CD4-positive, alpha-beta T cell treated with Interleukin-2 at 100 ng/mL for 4 hours (primary cell): Measurements from ENCODE around the gene MRPS22.
"Not testable (repeated sequence)": the region's sequence is repeated elsewhere in the genome, so short reads cannot be mapped to it uniquely, and the experiment has no call there.

Experiments
- DNase-seq: peaks from one replicate; pipeline ENCODE4 v3.0.0-alpha.2; 2020; ENCODE audit warnings: low spot score

Gene MRPS22

GRCh38 chr3:139312416-139312815, 31.4 kb upstream of the MRPS22 start:
- DNase-seq = no peak

- DNase-seq = no peak
These were observed 30.9 kb upstream of the MRPS22 start for GRCh38 chr3:139312959-139313358.

DNA sequence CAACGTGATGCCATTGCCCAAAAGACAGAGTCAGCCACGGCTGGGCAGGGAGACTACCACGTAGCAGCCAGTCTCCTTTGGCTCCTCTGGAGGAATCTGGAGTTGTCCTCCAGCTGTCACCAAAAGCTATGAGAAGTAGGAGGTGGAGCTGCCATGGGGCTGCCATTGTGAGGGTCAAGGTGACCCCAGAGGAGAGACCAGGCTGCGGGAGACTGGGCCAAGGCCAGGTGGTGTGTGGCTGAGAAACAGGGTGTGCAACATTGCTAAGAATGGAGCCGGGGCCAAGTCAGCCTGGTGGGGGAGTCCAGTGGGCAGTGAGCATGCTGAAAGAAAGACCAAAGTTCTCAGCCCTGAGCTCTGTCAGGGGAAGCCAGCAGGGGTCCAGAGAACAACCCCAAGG, 29.9 kb upstream of the MRPS22 start:
- DNase-seq = no peak

DNA sequence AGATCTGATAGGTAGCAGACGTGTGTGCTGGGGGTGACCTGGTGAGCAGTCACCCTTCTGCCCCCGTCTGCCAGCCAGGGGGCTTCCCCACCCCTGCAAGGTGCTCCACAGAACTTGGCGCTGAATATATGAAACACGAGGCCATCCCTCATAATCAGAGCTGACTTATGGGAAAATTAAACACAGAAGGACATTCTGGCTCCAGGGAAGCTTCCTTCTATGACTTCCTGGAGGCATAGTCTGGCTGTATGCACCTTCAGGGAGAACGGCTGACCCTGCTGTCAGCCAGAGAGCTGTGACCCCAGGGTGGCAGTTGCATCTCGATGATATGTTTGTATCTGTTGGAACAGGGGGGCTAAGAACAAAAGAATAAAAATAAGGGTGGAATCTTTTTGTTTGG, 26.6 kb upstream of the MRPS22 start:
- DNase-seq = no peak

DNA sequence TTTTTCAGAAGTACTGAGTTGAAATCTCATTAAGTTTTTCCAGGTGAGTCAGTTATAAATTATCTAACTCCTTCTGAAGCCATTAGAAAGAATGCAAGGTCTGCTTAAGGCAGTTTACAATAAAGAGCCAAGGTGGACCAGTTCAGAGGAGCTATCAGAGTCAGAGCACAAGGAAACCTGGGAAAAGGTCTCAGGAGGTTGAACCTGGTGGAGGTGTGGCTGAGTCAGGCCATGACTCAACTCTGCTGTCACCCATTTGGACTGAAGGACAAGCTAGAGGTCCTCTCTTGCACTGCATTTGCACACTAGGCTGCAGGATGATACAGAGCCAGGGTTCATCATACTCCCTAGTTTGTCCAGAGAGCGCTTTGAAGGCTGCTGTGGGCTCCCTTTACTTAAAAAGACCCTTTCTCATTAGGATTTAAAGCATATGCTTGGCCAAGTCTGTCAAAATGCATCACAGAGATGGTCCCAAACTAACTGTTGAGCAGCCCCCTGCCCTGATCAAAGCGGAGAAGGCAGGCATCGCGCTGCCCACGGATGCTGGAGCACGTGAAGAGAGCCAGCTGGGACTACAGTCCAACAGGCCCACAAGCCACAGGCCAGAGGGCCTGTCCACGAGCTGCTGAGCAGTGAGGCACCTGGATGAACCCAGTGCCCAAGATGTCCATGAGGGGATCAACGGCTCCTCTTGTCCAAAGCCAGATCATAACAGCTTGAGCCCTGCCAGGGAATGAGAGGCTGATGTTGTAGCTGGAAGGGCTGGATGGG, 26.0 kb upstream of the MRPS22 start:
- DNase-seq = no peak

GRCh38 chr3:139318431-139318816, 25.4 kb upstream of the MRPS22 start:
- no peak for DNase-seq

DNA sequence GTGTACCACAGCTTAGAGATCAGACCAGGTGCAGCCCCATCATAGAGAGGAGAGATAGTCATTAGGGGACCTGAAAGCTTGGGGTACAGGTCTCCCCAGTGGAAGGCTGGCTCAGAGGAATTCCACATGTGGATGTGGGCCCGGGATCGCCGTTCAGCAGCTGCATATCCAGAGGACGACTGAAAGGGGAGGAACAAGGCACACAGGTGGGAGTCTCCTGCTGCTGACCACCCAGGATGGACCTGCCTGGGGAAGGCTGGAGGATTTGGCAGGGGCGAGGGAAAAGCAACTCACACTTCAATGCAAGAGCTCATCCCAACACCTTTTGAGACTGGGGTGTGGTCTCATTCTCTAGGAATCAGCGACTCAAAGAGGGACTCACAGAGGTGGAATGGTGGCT, 25.0 kb upstream of the MRPS22 start:
- no peak for DNase-seq

GRCh38 chr3:139319428-139320402, 24.1 kb upstream of the MRPS22 start:
- DNase-seq = no peak

GRCh38 chr3:139320551-139321309, 23.1 kb upstream of the MRPS22 start:
- no peak for DNase-seq

DNA sequence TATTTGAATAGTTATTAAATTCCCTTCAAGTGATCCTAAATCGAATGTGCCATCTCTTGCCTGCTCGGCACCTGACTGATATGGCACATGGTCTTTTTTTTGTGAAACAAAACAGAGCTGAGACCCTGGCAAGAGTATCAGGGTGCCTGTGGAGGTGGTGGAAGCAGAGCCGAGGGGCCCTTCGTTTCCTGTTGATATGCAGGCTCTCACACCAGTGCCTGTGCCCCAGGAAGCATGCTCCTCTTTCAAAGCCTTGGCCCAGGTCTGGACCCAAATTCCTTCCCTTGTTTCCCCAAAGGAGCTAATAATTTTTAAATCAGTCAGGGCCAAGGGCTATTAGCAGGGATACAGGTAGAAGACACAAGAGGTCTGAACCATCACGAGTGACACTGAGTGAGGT, 21.5 kb upstream of the MRPS22 start:
- no peak for DNase-seq

- DNase-seq = no peak
These were observed 20.7 kb upstream of the MRPS22 start for GRCh38 chr3:139323146-139323545.

DNA sequence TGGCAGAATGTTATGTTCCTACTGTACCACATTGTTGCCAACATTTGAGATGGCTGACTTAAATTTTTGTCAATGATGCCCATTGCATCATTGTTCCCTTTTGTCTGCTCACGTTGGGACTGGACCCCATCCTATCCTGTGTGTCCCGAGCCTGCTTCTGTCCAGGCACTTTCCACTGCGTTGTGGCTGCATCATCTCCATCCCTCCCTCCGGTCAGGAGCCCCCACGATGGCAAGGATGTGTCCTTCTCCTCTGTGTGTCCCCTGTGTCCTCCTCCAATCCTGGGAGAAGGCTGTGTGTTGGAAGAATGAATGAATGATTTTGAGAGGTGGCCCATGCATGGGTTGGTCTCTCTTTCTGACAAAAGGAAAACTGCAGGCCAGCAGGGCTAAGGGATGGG, 19.4 kb upstream of the MRPS22 start:
- no peak for DNase-seq

GRCh38 chr3:139325551-139325950, 18.3 kb upstream of the MRPS22 start:
- no peak for DNase-seq

- no peak for DNase-seq
These were observed 17.7 kb upstream of the MRPS22 start for GRCh38 chr3:139326131-139326530.

DNA sequence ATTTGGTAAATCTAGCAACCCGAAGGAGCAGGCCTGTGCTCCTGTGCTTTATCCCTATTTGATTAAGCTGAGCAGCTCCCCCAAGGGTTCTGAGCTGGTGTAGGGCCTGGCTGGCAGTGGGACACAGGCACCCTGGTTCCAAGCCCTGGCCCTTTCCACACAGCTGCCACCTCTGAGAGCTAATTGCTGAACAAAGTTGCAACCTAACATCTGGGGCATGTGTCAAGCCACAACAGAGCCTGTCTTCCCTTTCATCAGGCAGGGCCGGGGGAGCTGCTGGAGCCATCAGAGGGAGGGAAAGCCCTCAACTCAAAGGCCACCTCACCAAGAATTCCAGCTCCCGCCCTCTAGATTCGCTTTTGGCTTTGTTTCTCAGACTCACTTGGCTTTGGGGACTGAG, 17.1 kb upstream of the MRPS22 start:
- DNase-seq = no peak

GRCh38 chr3:139327231-139327630, 16.6 kb upstream of the MRPS22 start:
- no peak for DNase-seq

DNA sequence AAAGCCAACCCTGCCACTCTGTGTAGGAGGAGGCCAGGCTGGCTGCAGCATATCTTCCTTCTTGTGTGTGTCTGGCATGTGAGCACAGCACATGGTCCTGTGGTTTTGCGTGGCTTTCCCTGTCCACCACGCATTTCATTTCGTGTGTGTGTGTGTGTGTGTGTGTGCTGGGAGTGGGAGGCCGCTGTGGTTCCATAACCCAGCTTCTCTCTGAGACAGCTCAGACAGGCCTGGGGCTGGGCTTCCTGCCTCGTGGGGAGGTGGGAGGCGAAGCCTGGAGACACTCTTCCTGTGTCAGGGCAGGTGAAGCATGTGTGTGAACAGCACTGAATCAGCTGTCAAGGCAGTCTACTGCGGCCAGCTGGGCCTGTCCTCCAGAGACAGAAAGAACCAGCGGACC, 16.0 kb upstream of the MRPS22 start:
- no peak for DNase-seq

DNA sequence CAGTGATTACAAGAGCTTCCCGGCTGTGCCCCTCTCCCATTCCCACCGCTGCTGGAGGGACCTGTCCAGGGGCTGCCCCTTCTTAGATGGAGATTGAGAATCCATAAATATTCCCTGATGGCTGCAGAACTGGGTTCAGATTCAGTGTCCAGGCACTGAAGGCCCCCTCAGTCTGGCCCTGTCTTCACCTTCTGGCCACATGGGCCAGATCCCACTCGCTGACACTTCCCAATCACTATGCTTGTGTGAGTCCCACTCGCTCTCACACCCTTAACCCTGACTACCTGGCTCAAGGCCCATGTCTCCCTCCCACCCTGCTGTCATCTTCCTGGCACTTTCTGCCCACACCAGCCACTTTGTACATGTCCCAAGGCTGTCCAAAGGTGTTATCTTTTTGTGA, 15.5 kb upstream of the MRPS22 start:
- DNase-seq = no peak

DNA sequence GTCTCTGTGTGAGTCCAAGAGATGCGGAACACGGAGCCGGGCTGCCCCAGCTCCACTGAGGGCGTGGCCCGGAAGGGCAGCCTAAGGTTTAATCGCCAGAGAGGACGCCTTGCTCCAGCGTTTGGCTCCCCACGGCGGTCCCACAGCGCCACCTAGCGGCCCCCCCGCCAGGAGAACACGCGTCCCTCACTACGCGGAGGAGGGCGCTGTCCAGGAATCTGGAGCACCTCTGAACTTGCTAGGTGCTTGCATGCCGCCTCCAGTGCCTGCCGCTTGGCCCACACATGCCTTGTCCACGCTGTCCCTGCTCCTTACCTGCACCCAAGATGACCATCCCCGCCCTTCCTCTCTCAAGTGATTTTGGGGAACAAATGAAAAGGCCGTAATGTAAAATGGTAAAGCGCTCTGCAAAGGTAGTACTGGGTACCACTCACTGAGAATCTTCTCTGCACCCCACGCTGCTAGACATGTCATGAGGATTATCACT, 14.4 kb upstream of the MRPS22 start:
- DNase-seq = peak; percentile 86

DNA sequence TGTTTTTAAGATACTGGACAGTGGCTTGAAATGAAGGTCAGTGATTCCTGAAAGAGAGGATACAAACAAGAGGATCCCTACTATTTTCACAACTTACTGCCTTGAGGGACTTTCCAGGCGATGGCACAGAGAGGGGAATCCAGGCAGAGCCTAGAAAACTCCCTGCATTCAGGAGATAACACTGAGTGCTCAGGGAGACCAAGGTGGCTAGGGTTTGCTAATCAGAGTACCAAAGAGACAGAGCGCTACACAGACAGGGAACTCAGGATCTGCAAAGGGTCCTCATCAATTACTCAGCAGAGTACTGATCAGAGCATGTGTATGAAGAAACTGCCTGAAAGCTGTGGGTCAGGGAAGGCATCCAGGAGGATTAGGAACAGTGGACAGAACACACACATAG, 11.7 kb upstream of the MRPS22 start:
- no peak for DNase-seq

- not testable (repeated sequence) for DNase-seq
These were observed 9.1 kb upstream of the MRPS22 start for GRCh38 chr3:139334675-139335074.

GRCh38 chr3:139338405-139338804, 5.4 kb upstream of the MRPS22 start:
- DNase-seq = no peak
